NB4 (cell line): ENCODE measurements around the gene ACP3.

Experiments used
- MYC ChIP-seq: IDR thresholded peaks from 2 replicates; pipeline ENCODE4 v1.6.1; 2011; ENCODE audit warnings: low read depth, low read length
- POLR2A ChIP-seq: IDR thresholded peaks from 2 replicates; pipeline ENCODE4 v1.6.1; 2011; ENCODE audit warnings: mild to moderate bottlenecking; ENCODE audit not compliant: insufficient read length; ENCODE audit errors: extremely low read depth
- TF ChIP-seq, protein P1 (sequence below): IDR thresholded peaks from one replicate; pipeline ENCODE4 v1.5.1; 2012; ENCODE audit warnings: low read depth, low read length
- TF ChIP-seq, protein P2 (sequence below): IDR thresholded peaks from 2 replicates; pipeline ENCODE4 v1.6.1; 2011; ENCODE audit warnings: low read depth, low read length

- TF ChIP-seq, protein P1, sequence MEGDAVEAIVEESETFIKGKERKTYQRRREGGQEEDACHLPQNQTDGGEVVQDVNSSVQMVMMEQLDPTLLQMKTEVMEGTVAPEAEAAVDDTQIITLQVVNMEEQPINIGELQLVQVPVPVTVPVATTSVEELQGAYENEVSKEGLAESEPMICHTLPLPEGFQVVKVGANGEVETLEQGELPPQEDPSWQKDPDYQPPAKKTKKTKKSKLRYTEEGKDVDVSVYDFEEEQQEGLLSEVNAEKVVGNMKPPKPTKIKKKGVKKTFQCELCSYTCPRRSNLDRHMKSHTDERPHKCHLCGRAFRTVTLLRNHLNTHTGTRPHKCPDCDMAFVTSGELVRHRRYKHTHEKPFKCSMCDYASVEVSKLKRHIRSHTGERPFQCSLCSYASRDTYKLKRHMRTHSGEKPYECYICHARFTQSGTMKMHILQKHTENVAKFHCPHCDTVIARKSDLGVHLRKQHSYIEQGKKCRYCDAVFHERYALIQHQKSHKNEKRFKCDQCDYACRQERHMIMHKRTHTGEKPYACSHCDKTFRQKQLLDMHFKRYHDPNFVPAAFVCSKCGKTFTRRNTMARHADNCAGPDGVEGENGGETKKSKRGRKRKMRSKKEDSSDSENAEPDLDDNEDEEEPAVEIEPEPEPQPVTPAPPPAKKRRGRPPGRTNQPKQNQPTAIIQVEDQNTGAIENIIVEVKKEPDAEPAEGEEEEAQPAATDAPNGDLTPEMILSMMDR, result no peak
- TF ChIP-seq MYC (no peak), POLR2A (no peak)
- TF ChIP-seq, protein P2, sequence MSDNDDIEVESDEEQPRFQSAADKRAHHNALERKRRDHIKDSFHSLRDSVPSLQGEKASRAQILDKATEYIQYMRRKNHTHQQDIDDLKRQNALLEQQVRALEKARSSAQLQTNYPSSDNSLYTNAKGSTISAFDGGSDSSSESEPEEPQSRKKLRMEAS, result no peak
Observed at GRCh38 chr3:132396255-132396654, 79.0 kb downstream of the ACP3 start.
